ENCODE results near the gene ZNF407.

ZNF407 gene

DNA sequence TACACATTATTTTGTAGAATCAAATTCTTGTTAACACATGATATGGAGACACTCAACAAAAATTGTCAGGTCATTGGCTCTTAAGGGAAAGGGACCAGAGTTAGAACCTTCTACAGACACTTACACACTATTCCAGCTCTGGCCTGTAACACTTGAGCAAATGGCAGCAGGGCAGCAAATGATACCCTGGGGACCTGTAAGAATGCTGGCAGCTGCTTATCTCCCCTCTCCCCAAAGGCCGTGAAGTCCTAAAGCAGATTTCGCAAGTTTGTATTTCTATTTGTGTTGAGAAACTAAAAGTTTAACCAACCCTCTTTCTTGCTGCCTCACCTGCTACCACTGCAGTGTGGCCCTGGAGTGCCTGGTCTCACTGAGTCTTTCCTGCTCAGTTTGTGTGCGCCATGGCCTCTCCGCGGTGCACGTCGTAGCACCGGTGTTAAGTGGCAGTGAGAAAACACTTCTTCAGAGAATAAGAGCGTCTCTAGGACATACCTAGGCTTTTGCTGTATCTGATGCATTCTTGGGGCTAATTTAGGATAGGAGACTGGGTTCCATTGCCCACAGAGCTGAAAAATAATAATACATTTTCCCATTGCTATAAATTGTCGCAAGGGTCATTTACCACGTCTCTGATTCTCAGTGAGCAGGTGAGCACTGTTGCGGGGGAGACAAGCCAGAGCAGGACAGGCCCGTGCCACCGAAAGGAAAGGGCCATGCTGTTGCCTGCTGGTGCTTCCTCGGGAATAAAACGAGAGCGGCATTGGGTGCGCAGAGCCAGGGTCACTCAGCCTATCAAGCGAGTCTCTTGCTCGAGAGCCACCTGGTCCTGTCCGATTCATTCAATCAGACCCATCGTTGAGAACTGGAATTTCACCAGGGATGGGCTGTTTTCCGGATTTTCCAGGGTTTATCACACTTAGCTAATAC lies 406.4 kb downstream of the ZNF407 start:
- Histone ChIP-seq H3K4me1 (no peaks in the 10 kb centered on the region), H3K4me3 (ENCODE audit: low read depth, low read length) (no peak overlapping the region), H3K27me3 (no peaks in the 10 kb centered on the region), H3K9me3 (no peaks in the 10 kb centered on the region), H3K36me3 (no peaks in the 10 kb centered on the region)
- DNase-seq, result peak; percentile 18
- no peak for TF ChIP-seq CTCF (IDR thresholded peaks at IDR 0.05; ENCODE audit: low read depth, low read length)

DNA sequence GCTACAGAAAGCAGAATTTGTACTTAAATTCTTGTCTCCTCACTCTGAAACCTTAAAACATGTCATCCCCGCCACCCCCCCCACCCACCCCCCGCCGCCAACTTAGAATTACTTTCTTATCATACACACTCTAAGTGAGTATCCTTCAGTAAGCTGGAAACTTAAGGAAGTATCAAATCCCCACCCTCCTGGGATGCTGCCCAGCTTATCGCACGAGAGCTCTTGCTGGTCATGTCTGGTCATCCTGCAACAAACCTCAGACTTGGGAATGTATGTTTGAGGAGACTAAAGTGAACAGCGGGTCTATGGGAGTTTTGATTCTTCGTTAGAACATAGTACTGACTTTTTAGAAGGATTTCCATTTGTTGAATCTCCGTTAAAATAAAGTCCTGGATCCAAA lies 408.0 kb downstream of the ZNF407 start:
- no peak overlapping the region for H3K4me3 ChIP-seq (ENCODE audit: low read depth, low read length)
- no peak for DNase-seq

GRCh38 chr18:75008186-75008585 lies 410.5 kb downstream of the ZNF407 start:
- Histone ChIP-seq H3K36me3 (no peaks in the 10 kb centered on the region), H3K27me3 (no peaks in the 10 kb centered on the region), H3K4me3 (ENCODE audit: low read depth, low read length) (no peak overlapping the region), H3K9me3 (no peaks in the 10 kb centered on the region), H3K4me1 (no peaks in the 10 kb centered on the region)
- DNase-seq, result no peak
- TF ChIP-seq CTCF (IDR thresholded peaks at IDR 0.05; ENCODE audit: low read depth, low read length), result no peak

More for the DNA sequence above, 408.0 kb downstream of the ZNF407 start:
- Histone ChIP-seq H3K36me3 (no peaks in the 10 kb centered on the region), H3K9me3 (no peaks in the 10 kb centered on the region), H3K27me3 (no peaks in the 10 kb centered on the region), H3K4me1 (no peaks in the 10 kb centered on the region)
- TF ChIP-seq CTCF (IDR thresholded peaks at IDR 0.05; ENCODE audit: low read depth, low read length), result no peak

DNA sequence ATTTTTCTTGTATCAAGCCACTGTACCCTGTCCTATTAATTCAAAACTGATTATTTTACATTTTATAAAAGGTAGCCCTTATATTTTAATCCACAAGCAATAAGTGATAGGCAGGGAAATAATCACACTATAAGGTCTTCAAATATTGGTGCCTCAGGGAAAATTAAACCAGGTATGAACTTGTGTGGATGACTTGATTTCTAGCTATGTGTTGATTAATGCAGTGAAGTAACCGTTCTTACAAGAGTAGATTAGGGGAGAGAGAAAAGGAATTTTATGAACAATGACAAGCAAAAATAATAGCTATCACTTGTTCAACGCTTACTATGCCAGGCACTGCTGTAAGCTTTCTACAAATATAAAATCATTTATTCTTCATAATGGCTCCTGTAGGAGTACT lies 411.6 kb downstream of the ZNF407 start:
- Histone ChIP-seq H3K36me3 (no peaks in the 10 kb centered on the region), H3K9me3 (no peaks in the 10 kb centered on the region), H3K4me1 (no peaks in the 10 kb centered on the region), H3K27me3 (no peaks in the 10 kb centered on the region), H3K4me3 (ENCODE audit: low read depth, low read length) (no peak overlapping the region)
- no peak for TF ChIP-seq CTCF (IDR thresholded peaks at IDR 0.05; ENCODE audit: low read depth, low read length)
- DNase-seq, result no peak

DNA sequence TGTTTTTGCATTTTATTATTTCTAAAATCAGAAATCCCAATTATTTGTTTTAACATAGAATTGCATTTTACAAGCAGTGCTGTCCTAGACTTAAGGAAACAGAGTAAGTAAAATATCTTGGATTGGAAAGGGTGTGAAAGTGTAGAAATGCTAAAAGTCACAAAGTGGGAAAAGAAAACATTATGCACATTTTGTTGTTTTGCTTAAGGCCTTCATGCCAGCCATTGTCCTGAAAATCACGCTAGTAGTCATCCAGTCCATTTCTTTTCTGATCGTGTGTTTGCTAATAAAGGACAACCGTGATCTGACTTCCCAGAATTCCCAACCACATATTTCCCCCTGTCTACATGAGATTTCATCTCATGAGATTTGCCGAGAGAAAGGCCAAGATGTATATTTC lies 412.2 kb downstream of the ZNF407 start:
- Histone ChIP-seq H3K9me3 (no peaks in the 10 kb centered on the region), H3K4me3 (ENCODE audit: low read depth, low read length) (no peak overlapping the region), H3K36me3 (no peaks in the 10 kb centered on the region), H3K4me1 (no peaks in the 10 kb centered on the region), H3K27me3 (no peaks in the 10 kb centered on the region)
- no peak for TF ChIP-seq CTCF (IDR thresholded peaks at IDR 0.05; ENCODE audit: low read depth, low read length)
- no peak for DNase-seq

GRCh38 chr18:75010278-75010677 lies 412.6 kb downstream of the ZNF407 start:
- no peaks in the 10 kb centered on the region for H3K27me3 ChIP-seq
- no peak for TF ChIP-seq CTCF (IDR thresholded peaks at IDR 0.05; ENCODE audit: low read depth, low read length)

More at GRCh38 chr18:75010278-75010677, 412.6 kb downstream of the ZNF407 start:
- no peak for DNase-seq
- H3K9me3 ChIP-seq, result no peaks in the 10 kb centered on the region
- no peaks in the 10 kb centered on the region for H3K36me3 ChIP-seq
- no peak overlapping the region for H3K4me3 ChIP-seq (ENCODE audit: low read depth, low read length)
- no peaks in the 10 kb centered on the region for H3K4me1 ChIP-seq

All from BE2C (cell line).